PC-9 (cell line): ENCODE results near the gene KRTAP10-6. TPM values are rescaled to one million over a fixed set of nuclear protein-coding genes. Genes with fewer than 3 reads are reported as not detected.

Source experiments
- BruUV-seq: library from RNA; stranded (reverse); fragments of 400-500 nt; replicated peaks from 2 replicates; lab custom pipeline; 2021; lab: Mats Ljungman, UMichigan
- CTCF ChIA-PET: fragments of 300-600 bp; sonication (Branson Sonifier 250); formaldehyde crosslinking; loops from one replicate; lab custom pipeline; 2022; ENCODE audit warnings: antibody characterized with exemption; lab: Charles Lee
- POLR2A ChIA-PET: fragments of 300-600 bp; sonication (Branson Sonifier 250); formaldehyde crosslinking; loops from one replicate; lab custom pipeline; 2022; ENCODE audit warnings: antibody characterized with exemption; ENCODE audit not compliant: unreplicated experiment; lab: Charles Lee
- DNase-seq, 2 experiments: peaks; one replicate each; pipeline versions ENCODE4 v3.0.0 to v3.0.0-alpha.2; 2015 to 2022; ENCODE audit warnings: mixed read lengths in 1 of 2
- H2AFZ ChIP-seq: fragments of 200-600 bp; sonication (generic); 2 replicates; pipeline ENCODE4 v1.8.1; 2017; ENCODE audit warnings: antibody characterized with exemption
- H3F3A ChIP-seq: fragments of 200-600 bp; sonication (generic); 2 replicates; pipeline ENCODE4 v1.8.1; 2017; ENCODE audit warnings: antibody characterized with exemption, mild to moderate bottlenecking, low read depth; ENCODE audit not compliant: insufficient read depth
- H3K27ac ChIP-seq: fragments of 200-600 bp; sonication (generic); 2 replicates; pipeline ENCODE4 v1.6.1; 2016; ENCODE audit warnings: mixed run types
- H3K27me3 ChIP-seq: fragments of 200-600 bp; sonication (generic); 2 replicates; pipeline ENCODE4 v1.6.1; 2016; ENCODE audit warnings: low read depth, mixed run types; ENCODE audit not compliant: insufficient read depth
- H3K36me3 ChIP-seq: fragments of 200-600 bp; sonication (generic); 2 replicates; pipeline ENCODE4 v1.6.1; 2016; ENCODE audit warnings: low read depth, mixed run types
- H3K4me1 ChIP-seq: fragments of 200-600 bp; sonication (generic); replicated peaks from 2 replicates; pipeline ENCODE4 v1.6.1; 2016; ENCODE audit warnings: mixed run types; ENCODE audit not compliant: insufficient read depth
- H3K4me2 ChIP-seq: fragments of 200-600 bp; sonication (generic); 2 replicates; pipeline ENCODE4 v1.6.1; 2017; ENCODE audit warnings: mixed run types
- H3K4me3 ChIP-seq: fragments of 200-600 bp; sonication (generic); 2 replicates; pipeline ENCODE4 v1.6.1; 2016; ENCODE audit warnings: mixed run types
- H3K79me2 ChIP-seq: fragments of 200-600 bp; sonication (generic); 2 replicates; pipeline ENCODE4 v1.6.1; 2017; ENCODE audit warnings: low read depth, mixed run types
- H3K9me2 ChIP-seq: fragments of 200-600 bp; sonication (generic); 2 replicates; pipeline ENCODE4 v1.8.1; 2017; ENCODE audit warnings: mild to moderate bottlenecking; ENCODE audit not compliant: insufficient read depth
- H3K9me3 ChIP-seq: fragments of 200-600 bp; sonication (generic); 2 replicates; pipeline ENCODE4 v1.8.1; 2016; ENCODE audit warnings: low read depth; ENCODE audit not compliant: insufficient read depth
- H4K20me1 ChIP-seq: fragments of 200-600 bp; sonication (generic); 2 replicates; pipeline ENCODE4 v1.8.1; 2017; ENCODE audit not compliant: insufficient read depth
- CTCF ChIP-seq: fragments of 200-600 bp; sonication (generic); conservative IDR thresholded peaks from 2 replicates; pipeline ENCODE4 v1.6.1; 2017; ENCODE audit warnings: mixed run types, antibody characterized with exemption, mild to moderate bottlenecking, moderate library complexity
- EZH2 ChIP-seq: fragments of 200-600 bp; sonication (generic); IDR thresholded peaks from 2 replicates; pipeline ENCODE4 v1.8.0; 2017; ENCODE audit warnings: antibody characterized with exemption, low read depth
- intact Hi-C: fragments of 100-400 bp; cut with micrococcal nuclease; formaldehyde crosslinking; loops from one replicate; pipeline ENCODE4 v1.10.0; 2022; ENCODE audit not compliant: unreplicated experiment
- total RNA-seq: library from RNA; stranded (reverse); gene quantifications from 2 replicates; pipeline ENCODE4 v1.2.3, GENCODE V29; 2021

KRTAP10-6 gene
- total RNA-seq, 1 experiment from 2014 or later: not detected

DNA sequence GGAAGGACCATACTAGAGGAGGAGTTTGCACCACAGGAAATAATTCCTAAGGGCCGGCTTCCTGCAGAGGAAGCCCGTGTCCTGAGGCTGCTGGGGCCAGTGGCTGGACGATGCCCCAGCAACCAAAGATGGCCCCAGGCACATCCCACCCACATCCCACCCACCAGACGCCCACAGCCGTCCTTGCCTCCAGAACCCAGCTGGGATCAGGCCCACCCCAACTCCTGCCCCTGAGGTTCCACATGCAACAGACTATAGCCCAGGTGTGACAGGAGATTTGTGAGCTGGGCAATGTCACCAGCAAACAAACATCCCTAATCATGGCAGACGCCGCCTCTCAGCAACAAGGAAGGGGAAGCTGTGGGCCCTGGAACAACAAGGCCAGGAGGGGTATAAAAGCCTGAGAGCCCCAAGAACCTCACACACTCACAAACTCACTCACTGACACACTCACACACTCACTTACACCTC lies 34.4 kb upstream of the KRTAP10-6 start, which contains the start of gene KRTAP10-9:
TSS of gene KRTAP10-9 (plus strand) at position 421 of the 471 bp plus-strand sequence. CDS start 79 bp downstream, outside the sequence.
- H3K36me3 ChIP-seq: no peaks in the 10 kb centered on the region
- no peaks in the 10 kb centered on the region for H3K79me2 ChIP-seq
- no TSS peak for BruUV-seq
- H3K4me2 ChIP-seq: no peak within 1 kb of the TSS
- no peaks in the 10 kb centered on the region for H3K4me1 ChIP-seq
- H3K27ac ChIP-seq: no peak within 1 kb of the TSS
- DNase-seq: no peak
- peaks cover 31% of the 10 kb centered on the region for H3K27me3 ChIP-seq
- H4K20me1 ChIP-seq: no peaks in the 10 kb centered on the region
- H3K9me2 ChIP-seq: no peaks in the 10 kb centered on the region
- no peak within 1 kb of the TSS for H2AFZ ChIP-seq
- TF ChIP-seq CTCF: no peak
- TF ChIP-seq EZH2: no peak
- intact Hi-C loops: no loop called here
- peaks cover 4% of the 10 kb centered on the region; the same call in 1 of the 2 replicates for H3K9me3 ChIP-seq
- CTCF ChIA-PET: no interaction called here
- POLR2A ChIA-PET: no interaction called here
- H3K4me3 ChIP-seq: no peak within 1 kb of the TSS
- H3F3A ChIP-seq: no peaks in the 10 kb centered on the region

DNA sequence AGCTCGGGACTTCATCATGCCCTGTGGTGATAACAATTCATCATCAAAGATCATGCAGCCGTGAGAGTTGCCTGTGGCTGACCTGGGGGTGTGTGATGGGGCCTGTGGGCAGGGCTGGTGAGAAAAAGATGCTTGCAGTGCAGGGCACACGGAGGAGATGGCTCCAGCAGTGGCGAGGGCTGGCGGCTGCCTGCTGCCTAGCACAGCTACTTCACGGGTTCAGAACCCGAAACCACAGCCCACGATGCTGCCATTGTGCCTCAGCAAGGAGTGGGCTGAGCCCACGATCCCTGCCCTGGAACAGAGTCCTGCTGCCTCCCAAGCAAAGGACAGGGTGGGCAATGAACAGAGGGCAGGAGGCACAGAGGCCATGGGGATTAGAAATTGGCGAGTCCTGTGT lies 34.0 kb upstream of the KRTAP10-6 start:
- DNase-seq: no peak
- ChIA-PET POLR2A (no interaction called here), CTCF (no interaction called here)
- Histone ChIP-seq H3K27me3 (peaks cover 31% of the 10 kb centered on the region), H3K4me2 (no peak overlapping the region), H3K36me3 (no peaks in the 10 kb centered on the region), H3K9me3 (peaks cover 4% of the 10 kb centered on the region; the same call in 1 of the 2 replicates), H3K27ac (no peak overlapping the region), H3K79me2 (no peaks in the 10 kb centered on the region), H3F3A (no peaks in the 10 kb centered on the region), H3K9me2 (no peaks in the 10 kb centered on the region), H3K4me3 (no peak overlapping the region), H3K4me1 (no peaks in the 10 kb centered on the region), H2AFZ (no peak overlapping the region), H4K20me1 (no peaks in the 10 kb centered on the region)
- no TSS peak for BruUV-seq
- TF ChIP-seq CTCF (no peak), EZH2 (no peak)
- intact Hi-C loops: no loop called here

DNA sequence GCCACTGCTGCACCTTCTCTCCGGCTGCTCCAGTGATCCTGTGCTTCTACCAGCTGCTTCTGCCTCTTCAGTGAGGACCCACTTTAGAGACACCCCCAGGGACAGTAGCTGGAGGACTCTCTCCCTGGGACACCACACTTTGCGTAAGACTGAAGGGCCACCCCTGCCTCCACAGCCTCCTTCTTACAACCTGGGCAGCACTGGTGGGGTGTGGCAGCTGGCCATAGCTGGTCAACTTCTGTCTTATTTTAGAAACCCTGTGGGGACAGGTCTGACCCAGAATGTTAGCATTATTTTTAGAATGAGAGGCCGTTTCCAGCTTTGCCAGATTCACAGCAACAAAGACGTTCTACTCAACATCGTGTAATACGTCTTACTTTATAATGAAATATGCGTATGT lies 33.5 kb upstream of the KRTAP10-6 start:
- Histone ChIP-seq H3K36me3 (no peaks in the 10 kb centered on the region), H3K79me2 (no peaks in the 10 kb centered on the region), H2AFZ (no peak overlapping the region), H3K4me1 (no peaks in the 10 kb centered on the region), H3K4me3 (no peak overlapping the region), H3K9me2 (no peaks in the 10 kb centered on the region), H4K20me1 (no peaks in the 10 kb centered on the region), H3F3A (no peaks in the 10 kb centered on the region), H3K4me2 (no peak overlapping the region), H3K9me3 (peaks cover 4% of the 10 kb centered on the region; the same call in 1 of the 2 replicates), H3K27ac (no peak overlapping the region), H3K27me3 (peaks cover 31% of the 10 kb centered on the region)
- intact Hi-C loops: no loop called here
- DNase-seq: no peak
- BruUV-seq: no TSS peak
- ChIA-PET POLR2A (no interaction called here), CTCF (no interaction called here)
- no peak for TF ChIP-seq CTCF
- no peak for TF ChIP-seq EZH2
